Astrocyte (in vitro differentiated cells and primary cell): Measurements from ENCODE around the gene LRBA. TPM values are rescaled to one million over a fixed set of nuclear protein-coding genes. Genes with fewer than 3 reads are reported as not detected.

ENCODE experiments used
- DNase-seq: peaks from one replicate; pipeline ENCODE4 v3.0.0-alpha.2; 2010; ENCODE audit warnings: low read depth
- FAIRE-seq: peaks from 2 replicates; lab custom pipeline; 2011; peaks lifted over from hg19 to GRCh38; lab: Jason Lieb, UNC
- H2AFZ ChIP-seq: 2 replicates; pipeline ENCODE4 v1.6.0; 2012; ENCODE audit warnings: low read depth, low read length, inconsistent platforms
- H3K27ac ChIP-seq: 2 replicates; pipeline ENCODE4 v1.5.1; 2011; ENCODE audit warnings: low read depth, low read length, inconsistent platforms
- H3K27me3 ChIP-seq: 2 replicates; pipeline ENCODE4 v1.6.0; 2011; ENCODE audit warnings: low read length, inconsistent platforms; ENCODE audit not compliant: insufficient read depth
- H3K36me3 ChIP-seq: 2 replicates; pipeline ENCODE4 v1.5.1; 2011; ENCODE audit warnings: low read length, inconsistent platforms; ENCODE audit not compliant: insufficient read depth
- H3K4me1 ChIP-seq: 2 replicates; pipeline ENCODE4 v1.5.1; 2011; ENCODE audit warnings: low read length, inconsistent platforms; ENCODE audit not compliant: insufficient read depth
- H3K4me2 ChIP-seq: 2 replicates; pipeline ENCODE4 v1.6.0; 2012; ENCODE audit warnings: low read length, inconsistent platforms
- H3K4me3 ChIP-seq: 2 replicates; pipeline ENCODE4 v1.5.1; 2011; ENCODE audit warnings: low read depth, mild to moderate bottlenecking, low read length, inconsistent platforms; ENCODE audit not compliant: insufficient read depth
- H3K79me2 ChIP-seq: 2 replicates; pipeline ENCODE4 v1.6.0; 2012; ENCODE audit warnings: mild to moderate bottlenecking, low read length, inconsistent platforms; ENCODE audit not compliant: insufficient read depth
- H3K9ac ChIP-seq: 2 replicates; pipeline ENCODE4 v1.6.0; 2012; ENCODE audit warnings: mild to moderate bottlenecking, low read length, inconsistent platforms
- H3K9me3 ChIP-seq: 2 replicates; pipeline ENCODE4 v1.5.1; 2012; ENCODE audit warnings: low read depth, mild to moderate bottlenecking, low read length, inconsistent platforms; ENCODE audit not compliant: insufficient read depth
- H4K20me1 ChIP-seq: 2 replicates; pipeline ENCODE4 v1.6.0; 2012; ENCODE audit warnings: low read length, inconsistent platforms; ENCODE audit not compliant: insufficient read depth
- H3K27ac Mint-ChIP-seq: one replicate; pipeline ENCODE4 v1.8.0; 2021; ENCODE audit warnings: mild to moderate bottlenecking, mixed read lengths; ENCODE audit not compliant: unreplicated experiment
- H3K27me3 Mint-ChIP-seq: one replicate; pipeline ENCODE4 v1.8.0; 2021; ENCODE audit warnings: low read depth, mixed read lengths; ENCODE audit not compliant: unreplicated experiment
- H3K36me3 Mint-ChIP-seq: one replicate; pipeline ENCODE4 v1.8.0; 2021; ENCODE audit warnings: low read depth, mixed read lengths; ENCODE audit not compliant: unreplicated experiment
- H3K4me1 Mint-ChIP-seq: one replicate; pipeline ENCODE4 v1.8.0; 2021; ENCODE audit warnings: low read depth, mixed read lengths; ENCODE audit not compliant: unreplicated experiment
- H3K4me3 Mint-ChIP-seq: one replicate; pipeline ENCODE4 v1.8.0; 2021; ENCODE audit warnings: mild to moderate bottlenecking, moderate library complexity, mixed read lengths; ENCODE audit not compliant: unreplicated experiment
- H3K9me3 Mint-ChIP-seq: one replicate; pipeline ENCODE4 v1.8.0; 2021; ENCODE audit warnings: mild to moderate bottlenecking, mixed read lengths; ENCODE audit not compliant: unreplicated experiment
- EZH2 ChIP-seq: IDR thresholded peaks from 2 replicates; pipeline ENCODE4 v1.6.1; 2012; ENCODE audit warnings: mild to moderate bottlenecking, low read length, inconsistent platforms; ENCODE audit not compliant: insufficient read depth
- total RNA-seq: library from RNA; stranded (reverse); gene quantifications from 2 replicates; pipeline ENCODE4 v1.2.1, GENCODE V29; 2021
- TF ChIP-seq, protein P1 (sequence below): IDR thresholded peaks from 2 replicates; pipeline ENCODE4 v1.5.1; 2011; ENCODE audit warnings: low read depth, mild to moderate bottlenecking, inconsistent platforms, low read length, moderate library complexity; ENCODE audit not compliant: insufficient read depth

LRBA gene
- total RNA-seq, 1 donor from 2014 or later = 25.3 TPM

DNA sequence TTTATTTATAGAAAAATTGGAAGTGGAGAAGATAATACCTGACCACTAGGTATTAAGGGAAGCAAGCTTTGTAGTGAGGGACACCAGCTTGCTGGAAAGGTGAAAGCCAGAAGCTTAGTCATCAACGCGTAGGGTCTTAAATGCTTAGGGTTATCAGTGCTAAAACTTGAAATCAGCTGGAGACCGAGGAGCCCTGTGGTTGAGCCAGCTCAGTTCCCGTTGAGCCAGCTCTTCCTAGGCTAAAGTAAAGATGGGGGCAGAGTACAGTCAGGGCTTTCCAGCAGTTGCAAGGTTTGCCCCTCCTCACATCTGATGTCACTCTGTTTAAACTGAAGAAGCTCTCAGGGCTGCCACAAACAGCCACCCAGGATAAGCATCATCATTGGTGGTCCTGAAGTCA, 696.1 kb downstream of the LRBA start:
- no peaks in the 10 kb centered on the region for H4K20me1 ChIP-seq
- TF ChIP-seq EZH2 = no peak
- TF ChIP-seq, protein P1, sequence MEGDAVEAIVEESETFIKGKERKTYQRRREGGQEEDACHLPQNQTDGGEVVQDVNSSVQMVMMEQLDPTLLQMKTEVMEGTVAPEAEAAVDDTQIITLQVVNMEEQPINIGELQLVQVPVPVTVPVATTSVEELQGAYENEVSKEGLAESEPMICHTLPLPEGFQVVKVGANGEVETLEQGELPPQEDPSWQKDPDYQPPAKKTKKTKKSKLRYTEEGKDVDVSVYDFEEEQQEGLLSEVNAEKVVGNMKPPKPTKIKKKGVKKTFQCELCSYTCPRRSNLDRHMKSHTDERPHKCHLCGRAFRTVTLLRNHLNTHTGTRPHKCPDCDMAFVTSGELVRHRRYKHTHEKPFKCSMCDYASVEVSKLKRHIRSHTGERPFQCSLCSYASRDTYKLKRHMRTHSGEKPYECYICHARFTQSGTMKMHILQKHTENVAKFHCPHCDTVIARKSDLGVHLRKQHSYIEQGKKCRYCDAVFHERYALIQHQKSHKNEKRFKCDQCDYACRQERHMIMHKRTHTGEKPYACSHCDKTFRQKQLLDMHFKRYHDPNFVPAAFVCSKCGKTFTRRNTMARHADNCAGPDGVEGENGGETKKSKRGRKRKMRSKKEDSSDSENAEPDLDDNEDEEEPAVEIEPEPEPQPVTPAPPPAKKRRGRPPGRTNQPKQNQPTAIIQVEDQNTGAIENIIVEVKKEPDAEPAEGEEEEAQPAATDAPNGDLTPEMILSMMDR = no peak
- no peak overlapping the region for H3K4me3 ChIP-seq
- no peaks in the 10 kb centered on the region for H3K9me3 Mint-ChIP-seq
- H3K9me3 ChIP-seq = no peaks in the 10 kb centered on the region
- H3K27ac ChIP-seq = no peak overlapping the region
- H3K4me1 Mint-ChIP-seq = peaks cover 16% of the 10 kb centered on the region
- no peak overlapping the region for H3K27ac Mint-ChIP-seq
- no peak overlapping the region for H3K4me3 Mint-ChIP-seq
- FAIRE-seq (no peak), DNase-seq (no peak)
- H3K9ac ChIP-seq = no peak overlapping the region
- no peaks in the 10 kb centered on the region for H3K4me1 ChIP-seq
- H3K36me3 ChIP-seq = no peaks in the 10 kb centered on the region
- H3K4me2 ChIP-seq = no peak overlapping the region
- no peaks in the 10 kb centered on the region for H3K27me3 ChIP-seq
- no peaks in the 10 kb centered on the region for H3K79me2 ChIP-seq
- no peak overlapping the region for H2AFZ ChIP-seq
- no peaks in the 10 kb centered on the region for H3K27me3 Mint-ChIP-seq
- H3K36me3 Mint-ChIP-seq = peaks cover 2% of the 10 kb centered on the region

DNA sequence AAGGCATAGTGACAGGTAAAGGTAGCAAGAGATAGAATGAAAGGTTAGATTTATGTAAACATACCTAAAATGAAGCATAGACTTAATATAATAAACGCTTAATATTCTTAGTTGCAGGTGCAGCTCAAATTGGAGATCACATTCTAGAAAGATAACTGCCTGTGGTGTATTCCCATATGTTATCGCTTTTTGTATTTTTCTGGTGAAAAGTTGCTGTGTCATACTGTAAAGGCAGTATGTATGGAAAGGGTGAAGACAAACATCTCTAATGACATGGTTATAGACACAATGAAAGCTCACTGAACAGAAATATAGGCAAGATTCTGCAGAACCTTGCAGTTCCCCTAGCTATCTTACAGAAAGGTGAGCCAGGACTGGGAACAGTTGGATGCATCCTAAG, 696.6 kb downstream of the LRBA start:
- no peak overlapping the region for H3K4me3 Mint-ChIP-seq
- H3K4me1 Mint-ChIP-seq = peaks cover 14% of the 10 kb centered on the region
- no peak overlapping the region for H2AFZ ChIP-seq
- H3K79me2 ChIP-seq = no peaks in the 10 kb centered on the region
- no peaks in the 10 kb centered on the region for H3K4me1 ChIP-seq
- FAIRE-seq (no peak), DNase-seq (no peak)
- TF ChIP-seq EZH2 = no peak
- TF ChIP-seq, protein P1 = no peak
- H3K36me3 Mint-ChIP-seq = peaks cover 2% of the 10 kb centered on the region
- no peaks in the 10 kb centered on the region for H4K20me1 ChIP-seq
- no peak overlapping the region for H3K9ac ChIP-seq
- H3K4me3 ChIP-seq = no peak overlapping the region
- no peaks in the 10 kb centered on the region for H3K27me3 Mint-ChIP-seq
- no peaks in the 10 kb centered on the region for H3K27me3 ChIP-seq
- H3K27ac ChIP-seq = no peak overlapping the region
- no peaks in the 10 kb centered on the region for H3K9me3 Mint-ChIP-seq
- H3K4me2 ChIP-seq = no peak overlapping the region
- no peaks in the 10 kb centered on the region for H3K36me3 ChIP-seq
- no peaks in the 10 kb centered on the region for H3K9me3 ChIP-seq
- H3K27ac Mint-ChIP-seq = no peak overlapping the region

DNA sequence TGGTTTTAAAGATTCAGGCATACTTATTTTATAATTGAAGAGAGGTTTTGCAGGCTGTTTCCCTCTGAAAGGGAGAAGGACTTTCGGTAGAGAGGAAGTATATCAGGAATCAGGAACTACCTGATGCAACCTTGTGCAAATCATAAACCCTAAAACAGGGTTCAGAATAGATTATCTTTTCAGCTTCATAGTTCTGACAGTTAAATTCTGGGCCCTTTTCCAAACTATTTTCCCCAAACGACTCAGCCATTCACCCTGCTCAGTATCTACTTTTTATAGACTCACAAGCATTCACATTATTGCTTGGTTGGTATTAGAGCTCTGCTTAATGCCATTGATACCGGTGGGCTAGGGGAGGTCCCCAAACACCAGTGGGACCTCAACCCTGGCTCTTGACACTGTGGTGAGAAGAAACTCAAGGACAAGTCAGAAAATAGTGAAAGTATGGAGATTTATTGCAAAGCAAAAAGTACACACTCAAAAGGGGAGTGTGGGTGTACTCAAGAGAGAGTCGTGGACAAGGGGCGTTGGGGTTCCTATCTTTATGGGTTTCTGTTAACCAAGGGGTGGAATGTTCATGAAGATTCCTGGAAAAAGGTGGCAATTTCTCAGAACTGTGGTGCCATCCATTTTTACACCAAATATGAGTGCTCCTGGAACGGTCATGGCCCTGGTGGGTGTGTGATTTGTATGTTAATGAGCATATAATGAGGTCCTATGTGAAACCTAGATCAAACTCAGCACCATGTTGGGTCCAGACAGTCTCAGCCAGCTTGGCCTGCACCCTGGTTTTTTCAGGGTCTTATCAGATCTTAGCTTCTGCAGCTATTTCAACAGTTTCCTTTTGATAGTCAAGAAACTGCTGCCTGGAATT, 698.5 kb downstream of the LRBA start:
- Histone ChIP-seq H3K36me3 (no peaks in the 10 kb centered on the region), H3K4me2 (no peak overlapping the region), H3K4me1 (no peaks in the 10 kb centered on the region), H3K27ac (no peak overlapping the region), H3K9ac (no peak overlapping the region), H3K79me2 (no peaks in the 10 kb centered on the region), H3K4me3 (no peak overlapping the region), H3K27me3 (no peaks in the 10 kb centered on the region), H4K20me1 (no peaks in the 10 kb centered on the region), H3K9me3 (no peaks in the 10 kb centered on the region), H2AFZ (no peak overlapping the region)
- Mint-ChIP-seq H3K4me3 (no peak overlapping the region), H3K9me3 (no peaks in the 10 kb centered on the region), H3K27me3 (no peaks in the 10 kb centered on the region), H3K36me3 (peaks cover 2% of the 10 kb centered on the region), H3K4me1 (peaks cover 12% of the 10 kb centered on the region), H3K27ac (peak overlapping the region; percentile 77)
- FAIRE-seq = no peak
- TF ChIP-seq EZH2 = no peak
- TF ChIP-seq, protein P1 = no peak
- DNase-seq = no peak
